Stimulated activated CD8-positive, alpha-beta memory T cell treated with anti-CD3 and anti-CD28 coated beads, Interleukin-2, amount 100 ng/mL, for 1 hour (primary cell): ENCODE data around the gene VTI1A.
"Not testable (repeated sequence)": the region's sequence is repeated elsewhere in the genome, so short reads cannot be mapped to it uniquely, and the experiment has no call there.

Source experiments
- DNase-seq, 2 donors: peaks; one replicate each; pipeline ENCODE4 v3.0.0-alpha.2; 2020; ENCODE audit warnings: low read depth in 2 of 2

The VTI1A gene

DNA sequence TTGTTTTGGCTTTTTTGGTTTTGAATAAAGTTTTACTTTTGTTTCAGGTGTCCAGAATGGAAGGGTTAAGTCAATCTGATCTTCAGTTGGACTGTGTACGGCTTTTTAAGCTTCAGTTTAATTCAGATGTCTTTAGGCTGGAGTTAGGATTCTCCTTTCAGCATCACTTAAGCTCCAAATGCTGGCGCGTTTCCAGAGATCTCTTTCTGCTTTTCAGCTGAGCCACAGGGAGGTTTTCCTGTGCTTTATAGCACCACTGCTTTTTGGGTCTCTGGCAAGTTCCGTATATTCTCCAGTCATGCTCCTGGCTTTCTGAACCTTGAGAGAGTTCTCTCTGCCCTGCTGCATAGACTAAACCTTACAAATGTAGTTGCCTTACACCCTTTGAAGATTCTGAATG is 60.0 kb downstream of the VTI1A start:
- DNase-seq, result no peak

DNA sequence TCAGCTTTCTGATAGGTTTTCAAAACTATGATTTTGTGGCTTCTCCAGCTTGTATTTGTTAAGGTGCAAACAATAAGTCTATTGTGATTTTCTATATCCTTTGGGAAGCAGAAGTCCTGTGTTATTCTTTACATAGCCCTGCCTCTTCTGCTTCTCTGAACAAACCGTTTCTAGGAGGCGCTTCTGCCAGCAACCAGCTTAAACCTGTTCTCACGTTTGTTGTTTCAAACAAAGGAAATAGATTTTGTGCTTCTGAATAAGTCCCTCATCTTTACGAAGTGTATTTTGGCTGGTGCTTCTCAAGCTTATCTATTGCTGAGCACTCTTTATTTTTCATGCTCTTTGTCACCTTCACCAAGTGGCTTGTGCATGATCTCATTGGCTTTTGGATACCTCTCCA is 61.0 kb downstream of the VTI1A start:
- no peak for DNase-seq

DNA sequence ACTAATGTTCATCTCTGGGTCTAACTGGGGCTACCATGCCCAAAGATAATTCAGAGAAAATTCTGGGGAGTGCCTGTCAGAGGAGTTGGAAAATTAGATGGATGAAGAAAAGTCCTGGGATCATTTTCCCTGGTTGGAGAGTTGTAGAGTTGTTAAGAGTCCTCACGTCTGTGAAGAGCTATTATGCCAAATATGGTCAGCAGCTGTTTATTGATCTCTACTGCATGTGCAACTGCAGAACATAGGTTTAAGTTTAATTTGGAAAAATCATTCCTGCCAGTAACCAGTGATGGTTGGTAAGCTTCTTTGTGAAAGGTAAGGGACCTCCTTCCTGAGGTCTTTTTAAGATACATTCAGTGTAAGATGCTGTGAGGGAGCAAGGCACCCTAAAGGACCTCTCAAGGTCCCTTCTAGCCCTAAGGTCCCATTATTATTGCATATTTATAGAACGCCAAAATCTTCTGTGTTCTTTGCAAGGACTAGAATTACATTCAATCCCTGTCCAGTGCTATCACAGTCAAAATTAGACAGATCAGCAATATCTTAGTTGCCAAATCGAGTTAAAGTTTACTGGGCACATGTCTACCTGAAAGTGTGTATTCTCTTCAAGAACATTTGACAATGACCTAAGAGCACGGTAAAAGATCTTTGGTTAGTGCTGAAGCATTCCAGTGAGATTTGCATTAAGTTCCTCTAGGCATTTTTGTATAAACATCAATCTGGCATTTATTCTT is 62.7 kb downstream of the VTI1A start:
- DNase-seq, result no peak

DNA sequence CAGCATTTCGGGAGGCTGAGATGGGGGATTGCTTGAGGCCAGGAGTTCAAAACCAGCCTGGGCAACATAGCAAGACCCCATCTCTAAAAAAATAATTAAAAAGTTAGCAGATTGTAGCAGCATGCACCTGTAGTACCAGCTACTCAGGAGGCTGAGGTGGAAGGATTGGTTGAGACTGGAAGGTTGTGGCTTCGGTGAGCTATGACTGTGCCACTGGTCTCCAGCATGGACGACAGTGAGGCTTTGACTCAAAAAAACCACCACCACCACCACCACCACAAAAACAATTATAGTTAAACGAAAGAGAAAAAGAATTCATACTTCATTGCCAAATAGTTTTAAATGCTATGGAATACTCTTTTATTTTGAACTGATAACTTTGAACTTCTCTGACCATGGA is 63.4 kb downstream of the VTI1A start:
- no peak for DNase-seq

DNA sequence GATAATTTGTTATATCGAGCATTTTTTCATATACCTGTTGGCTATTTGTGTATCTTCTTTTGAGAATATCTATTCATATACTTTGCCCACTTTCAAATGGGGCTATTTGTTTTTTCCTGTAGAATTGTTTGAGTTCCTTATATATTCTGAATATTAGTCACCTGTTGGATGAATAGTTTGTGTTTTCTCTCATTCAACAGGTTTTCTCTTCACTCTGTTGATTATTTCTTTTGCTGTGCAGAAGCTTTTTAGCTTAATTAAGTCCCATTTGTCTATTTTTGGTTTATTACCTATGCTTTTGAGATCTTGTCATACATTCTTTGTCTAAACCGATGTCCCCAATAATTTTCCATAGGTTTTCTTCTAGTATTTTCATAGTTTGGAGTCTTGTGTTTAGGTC is 65.3 kb downstream of the VTI1A start:
- no peak for DNase-seq

DNA sequence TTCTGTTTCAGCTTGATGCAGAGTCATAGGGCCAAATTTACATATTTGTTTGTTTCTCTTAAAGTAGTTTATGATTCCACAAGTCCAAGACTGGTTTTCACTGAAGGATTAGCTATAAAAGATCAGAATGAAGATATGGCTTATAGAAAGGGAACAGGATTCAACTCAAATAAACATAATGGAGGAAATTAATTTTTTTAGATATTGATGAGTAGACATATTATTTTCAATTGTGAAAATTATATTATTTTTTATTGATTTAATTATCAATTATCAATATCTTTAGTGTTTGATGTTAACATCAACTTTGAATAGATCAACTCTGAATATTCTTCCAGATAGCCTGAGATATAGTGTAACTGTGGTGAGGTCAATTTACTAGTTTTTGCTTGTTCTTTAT is 68.1 kb downstream of the VTI1A start:
- no peak for DNase-seq

DNA sequence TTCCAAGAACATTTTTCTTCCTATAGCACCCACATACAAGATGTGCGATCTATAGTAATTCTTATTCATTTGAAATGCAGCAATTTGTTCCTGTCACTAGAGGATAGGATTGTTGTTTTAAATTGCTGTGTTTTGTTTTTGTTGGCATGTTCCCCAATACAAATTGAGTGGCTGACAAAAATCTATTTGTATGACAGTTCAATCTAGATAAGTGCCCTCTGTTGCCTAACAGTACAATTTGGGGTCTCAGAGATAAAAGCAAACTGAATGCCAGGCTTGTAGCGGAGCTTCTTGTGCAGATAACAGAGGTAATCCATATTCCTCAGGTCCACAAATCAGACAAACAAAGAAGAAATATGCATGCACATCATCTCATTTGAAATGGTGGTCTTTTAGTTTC is 68.8 kb downstream of the VTI1A start:
- no peak for DNase-seq

DNA sequence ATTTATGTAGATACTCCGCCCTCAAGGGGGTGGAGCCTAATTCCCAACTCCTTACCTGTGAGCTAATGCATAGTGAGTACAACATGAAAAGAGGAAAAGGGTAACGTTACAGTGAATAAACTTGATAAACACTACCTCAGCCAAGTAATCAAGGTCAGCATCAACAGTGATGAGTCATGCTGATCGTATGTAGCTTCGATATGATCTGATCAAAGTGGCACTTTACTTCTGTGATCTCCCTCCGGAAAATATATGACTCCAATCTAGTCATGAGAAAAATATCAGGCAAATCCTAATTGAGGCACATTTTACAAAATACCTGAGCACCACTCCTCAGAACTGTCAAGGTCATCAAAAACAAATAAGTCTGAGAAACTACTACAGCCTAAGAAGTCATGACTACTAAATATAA is 70.4 kb downstream of the VTI1A start:
- DNase-seq, result no peak

DNA sequence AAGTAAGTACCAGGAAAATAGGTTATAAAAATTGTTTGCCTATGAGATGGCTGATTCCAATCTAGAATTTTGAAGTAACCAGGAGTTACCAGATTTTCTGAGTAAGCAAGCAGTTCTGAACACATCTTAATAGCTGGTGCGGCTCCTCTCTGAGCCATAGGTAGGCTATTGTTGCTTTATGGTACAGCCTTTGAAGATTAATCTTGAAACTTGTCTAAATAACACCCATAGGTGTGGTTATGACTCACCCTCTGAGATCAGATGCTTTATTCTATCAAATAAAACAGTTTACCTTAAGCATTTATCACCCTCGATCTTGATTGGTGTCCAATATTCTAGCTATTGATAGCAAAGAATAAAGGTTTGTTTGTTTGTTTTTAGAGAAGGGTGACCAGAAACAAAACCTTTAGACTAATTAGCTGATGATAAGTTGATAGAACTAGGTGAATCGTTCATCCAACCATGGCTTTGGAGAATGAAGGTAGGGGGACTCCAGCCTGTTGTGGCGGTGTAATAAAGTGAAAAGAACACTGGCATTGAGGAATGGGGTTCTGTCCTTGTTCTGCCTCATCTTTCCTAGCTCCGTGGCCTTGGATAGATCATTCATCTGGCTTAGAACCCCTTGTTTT is 72.2 kb downstream of the VTI1A start:
- DNase-seq, result no peak

DNA sequence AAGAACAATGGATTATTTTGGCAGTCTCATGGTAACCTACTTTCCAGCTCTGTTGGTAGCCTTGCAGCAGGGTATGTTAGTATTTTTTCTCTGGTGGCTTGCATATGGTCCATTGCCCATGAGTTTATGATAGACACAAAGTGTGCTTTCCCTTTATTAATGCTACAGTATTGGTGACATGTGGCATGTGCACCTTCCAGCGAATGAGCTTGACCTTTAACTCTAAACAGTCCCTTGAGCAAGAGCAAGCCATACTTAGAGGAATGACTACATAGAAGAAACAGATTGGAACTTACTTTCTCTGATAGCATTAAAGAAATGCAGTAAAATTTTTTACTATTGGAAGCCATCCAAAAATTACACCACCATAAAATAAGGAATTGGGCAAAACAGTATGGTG is 73.9 kb downstream of the VTI1A start:
- DNase-seq, result no peak

DNA sequence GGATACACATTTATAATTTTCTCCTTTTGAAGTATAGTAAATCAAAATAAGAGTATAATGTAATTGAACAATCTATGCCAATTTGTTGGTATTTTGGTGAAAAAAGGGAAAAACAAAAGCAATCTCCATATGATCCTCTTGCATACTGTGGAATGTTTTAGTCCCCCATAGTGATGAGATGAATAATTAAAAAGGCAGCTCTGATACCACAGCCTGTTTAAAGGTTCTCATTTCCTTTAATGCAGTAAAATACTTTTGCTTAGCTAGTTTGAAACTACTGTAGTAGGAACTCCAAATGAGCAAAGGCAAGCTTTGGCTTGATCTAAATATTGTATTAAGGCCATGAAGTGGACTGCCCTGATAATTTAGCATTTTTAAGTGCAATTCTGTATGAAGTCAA is 77.6 kb downstream of the VTI1A start:
- DNase-seq, result no peak

DNA sequence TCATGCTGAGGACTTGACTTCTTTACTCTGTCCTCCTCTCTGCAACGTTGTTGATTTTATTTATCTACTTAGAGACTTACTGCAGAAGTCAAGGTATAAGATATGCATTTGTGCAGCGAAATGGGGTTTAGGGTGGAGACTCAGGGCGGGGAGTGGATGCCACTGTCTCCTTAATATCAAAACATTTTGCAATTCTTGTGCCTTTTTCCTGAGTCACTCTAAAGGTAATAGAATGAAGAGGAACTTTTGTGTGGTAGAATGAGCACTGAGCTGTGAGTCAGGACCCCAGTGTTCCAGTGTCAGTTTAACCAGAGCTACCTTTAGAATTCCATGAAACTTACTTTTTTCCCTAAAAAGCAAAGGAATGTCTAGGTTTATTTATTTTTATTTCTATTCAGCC is 78.2 kb downstream of the VTI1A start:
- DNase-seq, result no peak

DNA sequence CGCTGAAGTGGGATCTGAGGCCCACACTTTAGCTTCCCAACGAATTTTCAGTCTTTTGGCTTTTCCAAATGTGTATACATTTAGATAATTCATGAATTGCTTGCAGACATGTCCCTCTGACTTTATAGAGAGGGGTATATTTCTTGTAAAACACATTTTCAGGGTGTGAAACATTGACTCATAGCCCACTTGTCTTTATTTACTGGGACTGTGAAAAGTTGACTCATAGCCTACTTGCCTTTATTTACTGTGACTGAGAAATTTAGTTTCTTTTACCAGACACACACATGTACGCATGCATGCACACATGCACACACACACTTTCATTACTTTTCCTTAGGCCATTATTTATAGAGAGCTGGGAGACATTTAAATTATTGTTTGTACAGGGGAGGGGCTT is 79.1 kb downstream of the VTI1A start:
- no peak for DNase-seq

DNA sequence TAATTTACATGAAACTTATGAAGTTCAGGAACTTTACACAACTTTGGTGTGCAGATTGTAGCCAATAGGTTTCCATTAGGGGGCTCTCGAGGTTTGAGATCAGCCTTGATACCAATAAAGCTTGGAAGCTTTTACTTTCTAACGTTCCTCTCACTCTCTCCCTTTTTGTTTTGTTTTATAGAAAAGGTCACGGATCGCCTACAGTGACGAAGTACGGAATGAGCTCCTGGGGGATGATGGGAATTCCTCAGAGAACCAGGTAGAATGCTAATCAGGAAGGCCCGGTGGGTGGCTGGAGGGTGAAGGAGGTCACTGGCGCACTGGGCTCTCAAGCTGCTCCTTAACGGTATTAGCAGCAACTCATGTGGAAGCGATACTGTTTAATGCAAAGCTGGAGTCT is 79.9 kb downstream of the VTI1A start:
- no peak for DNase-seq

DNA sequence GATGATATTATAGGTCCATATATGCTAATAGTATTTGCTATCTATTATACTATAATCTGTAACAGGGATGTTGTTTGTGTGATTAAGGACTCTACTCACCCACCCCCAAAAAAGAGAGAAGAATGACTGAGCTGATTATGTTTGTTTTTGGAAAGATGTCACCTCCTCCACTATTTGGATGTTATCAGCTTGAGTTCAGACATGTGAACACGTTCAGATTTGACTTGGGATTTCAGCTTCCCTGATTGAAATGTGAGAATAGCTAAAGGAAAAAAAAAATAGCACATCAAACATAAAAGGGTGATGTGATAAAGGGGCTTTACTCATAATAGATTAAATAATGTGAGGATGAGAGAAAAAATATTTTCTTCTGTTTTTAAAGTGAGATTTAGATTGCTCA is 81.2 kb downstream of the VTI1A start:
- DNase-seq, result no peak

DNA sequence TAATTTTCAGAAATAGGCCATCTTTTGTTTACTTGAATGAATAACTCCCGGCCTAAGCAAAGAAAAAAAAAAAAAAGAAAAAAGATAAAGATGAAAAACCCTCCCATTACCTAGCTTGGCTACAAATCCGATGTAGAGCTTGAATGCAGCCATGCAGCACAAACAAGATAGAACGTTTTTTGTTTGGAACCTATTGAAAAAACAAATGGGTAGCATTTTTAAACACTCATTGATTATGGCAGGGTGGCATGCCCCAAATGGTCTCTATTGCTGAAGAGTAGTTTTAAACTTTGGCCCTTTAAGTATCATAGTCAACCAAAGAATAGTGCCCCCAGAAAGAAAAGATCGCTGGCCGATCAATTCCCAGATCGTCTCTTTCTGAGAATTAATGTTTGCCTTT is 84.4 kb downstream of the VTI1A start:
- no peak for DNase-seq

DNA sequence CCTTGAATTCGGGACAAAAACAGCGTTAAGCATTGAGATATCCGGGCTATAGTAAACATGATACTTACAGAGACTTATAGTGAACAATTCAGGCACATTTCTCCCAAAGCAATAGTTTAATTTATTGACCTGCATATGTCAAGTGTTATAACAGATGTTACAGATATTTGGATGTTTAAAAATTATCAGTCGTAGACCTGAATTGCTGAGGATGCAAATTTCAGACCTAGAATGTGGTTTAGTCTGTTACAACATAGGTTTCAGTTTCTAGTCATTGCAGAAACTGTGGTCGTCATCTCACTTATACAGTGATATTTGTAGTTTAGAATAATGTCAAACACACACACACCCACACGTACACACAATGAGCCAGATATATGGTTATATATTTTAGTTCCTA is 85.2 kb downstream of the VTI1A start:
- DNase-seq, result no peak

DNA sequence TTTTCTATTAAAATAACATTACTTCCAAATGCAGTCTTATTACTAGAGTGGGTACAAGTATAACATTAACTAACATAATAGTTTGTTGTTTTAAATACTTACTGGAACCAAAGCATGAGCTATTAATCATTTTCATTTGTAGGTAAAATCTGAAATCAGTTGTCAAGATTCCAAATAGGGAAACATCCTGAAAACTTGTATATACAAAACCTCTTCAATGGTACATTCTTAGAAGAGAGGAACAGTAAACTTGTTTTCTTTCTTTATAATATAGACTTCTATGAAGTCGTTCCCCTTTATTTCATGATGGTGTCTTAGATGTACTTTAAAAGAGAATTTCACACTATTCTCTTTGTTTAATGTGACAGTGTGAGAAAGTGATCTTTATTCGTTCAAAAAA is 85.9 kb downstream of the VTI1A start:
- DNase-seq, result no peak

DNA sequence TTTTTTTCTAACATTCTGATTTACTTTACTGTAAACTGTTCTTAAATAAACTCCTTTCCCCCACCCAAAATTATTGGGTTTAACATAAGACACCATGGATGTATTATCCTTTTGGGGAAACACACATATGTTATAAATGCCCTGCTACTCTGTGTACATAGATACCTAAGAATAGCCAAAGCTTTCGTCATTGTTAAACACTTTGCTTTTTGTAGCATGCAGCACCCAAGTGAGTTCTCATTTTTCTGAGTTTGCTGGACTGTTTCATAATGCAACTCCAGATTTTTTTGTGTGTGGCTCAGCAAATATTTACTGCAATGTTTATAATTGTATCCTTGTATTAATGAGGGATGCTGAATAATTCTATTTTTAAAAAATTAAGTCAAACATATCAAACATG is 86.9 kb downstream of the VTI1A start:
- DNase-seq, result no peak

DNA sequence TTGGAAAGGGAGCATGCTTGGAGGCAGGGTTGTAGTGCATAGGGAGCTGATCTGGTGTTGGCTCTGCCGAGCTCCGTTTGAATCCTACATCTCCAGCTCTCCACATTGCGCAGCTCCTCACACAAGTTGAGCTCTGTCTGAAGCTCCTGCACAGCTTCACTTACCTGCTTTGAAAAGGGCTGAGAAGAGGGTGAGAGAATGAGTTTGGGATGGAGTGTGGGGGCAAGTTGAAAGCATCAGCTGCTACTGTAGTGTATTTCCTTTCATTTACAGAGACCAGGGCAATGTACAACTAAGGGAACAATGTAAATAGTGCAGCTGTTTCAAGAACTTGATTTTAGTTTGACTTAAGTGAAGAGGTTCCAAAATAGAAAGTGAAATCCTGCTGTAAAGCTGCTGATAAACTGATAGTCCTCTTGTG is 88.5 kb downstream of the VTI1A start:
- DNase-seq, result no peak

DNA sequence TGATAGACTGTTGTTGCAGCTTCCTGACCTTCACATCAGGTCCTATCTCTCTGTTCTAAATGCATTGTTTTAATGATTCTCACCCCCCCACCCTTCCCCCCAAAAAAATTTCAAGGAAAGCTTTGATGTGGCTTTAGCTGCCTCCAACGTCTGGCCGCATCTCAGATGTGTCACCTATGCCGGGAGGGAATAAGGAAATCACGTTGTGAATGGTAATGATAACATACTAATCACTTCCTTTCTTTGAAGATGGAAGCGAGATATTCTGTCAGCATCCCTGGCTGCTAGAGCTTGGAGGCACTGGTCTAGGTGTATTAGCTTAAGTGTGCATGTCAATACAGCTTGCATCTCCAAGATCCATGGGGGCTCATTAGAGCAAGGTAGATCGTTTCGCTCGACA is 89.6 kb downstream of the VTI1A start:
- DNase-seq, result no peak

DNA sequence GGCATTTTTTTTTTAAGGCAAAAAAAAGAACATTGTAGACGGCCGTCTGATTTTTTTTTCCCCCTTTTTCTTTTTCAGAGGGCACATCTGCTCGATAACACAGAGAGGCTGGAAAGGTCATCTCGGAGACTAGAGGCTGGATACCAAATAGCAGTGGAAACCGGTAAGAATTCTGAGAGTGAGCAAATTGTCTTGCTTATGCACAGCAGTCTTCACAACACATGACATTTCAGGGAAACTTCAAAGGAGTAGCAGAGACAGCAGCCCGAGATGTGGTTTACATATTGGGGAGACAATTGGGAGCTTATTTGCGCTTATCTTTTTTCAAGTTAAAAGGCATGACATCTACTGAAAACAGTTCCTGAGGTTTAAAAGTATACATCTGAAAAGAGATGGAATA is 91.2 kb downstream of the VTI1A start:
- DNase-seq, result no peak

DNA sequence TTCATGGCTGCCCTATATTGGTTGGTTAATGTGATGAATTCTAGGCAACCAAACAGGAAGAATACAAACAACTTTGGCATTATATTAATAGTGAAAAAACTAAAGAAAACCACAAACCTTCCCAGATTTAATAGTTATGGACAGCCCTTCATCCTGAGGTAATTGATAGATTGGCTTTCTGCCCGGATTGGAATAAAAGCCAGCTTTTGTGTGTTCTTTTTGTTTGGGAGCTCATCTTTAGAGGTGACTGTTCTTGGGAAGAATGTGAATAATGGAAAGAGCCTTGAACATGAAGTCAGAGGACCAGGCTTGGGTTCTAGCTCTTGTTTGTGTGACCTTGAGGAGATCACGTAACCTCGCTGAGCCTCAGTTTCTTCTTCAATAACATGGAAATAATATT is 92.3 kb downstream of the VTI1A start:
- DNase-seq, result no peak

DNA sequence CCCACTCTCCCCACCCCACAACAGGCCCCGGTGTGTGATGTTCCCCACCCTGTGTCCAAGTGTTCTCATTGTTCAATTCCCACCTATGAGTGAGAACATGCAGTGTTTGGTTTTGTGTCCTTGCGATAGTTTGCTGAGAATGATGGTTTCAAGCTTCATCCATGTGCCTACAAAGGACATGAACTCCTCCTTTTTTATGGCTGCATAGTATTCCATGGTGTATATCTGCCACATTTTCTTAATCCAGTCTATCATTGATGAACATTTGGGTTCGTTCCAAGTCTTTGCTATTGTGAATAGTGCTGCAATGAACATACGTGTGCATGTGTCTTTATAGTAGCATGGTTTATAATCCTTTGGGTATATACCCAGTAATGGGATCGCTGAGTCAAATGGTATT is 95.8 kb downstream of the VTI1A start:
- not testable (repeated sequence) for DNase-seq
